Adrenal gland (tissue), 12 donors: ENCODE data around the gene CNN3. TPM values are rescaled to one million over a fixed set of nuclear protein-coding genes. Genes with fewer than 3 reads are reported as not detected.

Experiments used
- DNase-seq, 7 donors: peaks; one replicate each; pipeline ENCODE4 v3.0.0-alpha.2; 2019 to 2020
- H3K27ac ChIP-seq, 5 donors: fragments of 200-600 bp; sonication (generic) in 4 of 5; 1 replicate in 3 of 5; 2 replicates in 2 of 5; pipeline versions ENCODE4 v1.5.1 to v1.8.0; 2016 to 2020; ENCODE audit warnings: mild to moderate bottlenecking in 1 of 5
- H3K27me3 ChIP-seq: fragments of 200-600 bp; 2 replicates; pipeline ENCODE4 v1.8.0; 2021
- H3K36me3 ChIP-seq, 2 donors: fragments of 200-600 bp; replicated peaks in 1 of 2; 1 replicate in 1 of 2; 2 replicates in 1 of 2; pipeline versions ENCODE4 v1.5.1 to v1.8.0; 2018 to 2022
- H3K4me1 ChIP-seq, 2 donors: fragments of 200-600 bp; replicated peaks in 1 of 2; 1 replicate in 1 of 2; 2 replicates in 1 of 2; pipeline versions ENCODE4 v1.5.1 to v1.8.0; 2018 to 2021
- H3K4me3 ChIP-seq, 4 donors: fragments of 200-600 bp; sonication (generic) in 3 of 4; one replicate each; pipeline ENCODE4 v1.5.1; 2016 to 2018
- H3K9me3 ChIP-seq, 3 donors: fragments of 200-600 bp; sonication (generic) in 1 of 3; replicated peaks in 1 of 3; 1 replicate in 2 of 3; 2 replicates in 1 of 3; pipeline versions ENCODE4 v1.5.1 to v1.8.0; 2016 to 2021
- POLR2A ChIP-seq, 2 donors: fragments of 450-650 bp; IDR thresholded peaks; one replicate each; pipeline ENCODE4 v1.6.1; 2017; ENCODE audit warnings: antibody characterized with exemption in 2 of 2, mild to moderate bottlenecking in 2 of 2, moderate library complexity in 1 of 2
- WGBS, 4 donors: extraction: QIAGEN DNeasy Blood & Tissue Kit in 2 of 4; methylation state at CpG; one replicate each; pipeline versions ENCODE4 v1.1.5 to v1.1.7; 2013 to 2017; 5-methylcytosine and 5-hydroxymethylcytosine counted together
- intact Hi-C, 2 donors: fragments of 100-400 bp; cut with DNase I; formaldehyde crosslinking; loops; one replicate each; pipeline versions ENCODE4 v1.14.1 to v1.15.0; 2022 to 2023
- polyA plus RNA-seq, 3 donors: library from polyadenylated mRNA; stranded (reverse); fragments of 200-250 nt in 2 of 3; fragments of 350-450 nt in 1 of 3; fragmentation: Illumina TruSeq in 1 of 3; extraction: RNeasy Lipid Tissue Mini Kit (QIAGEN cat#74804) in 1 of 3; gene quantifications; one replicate each; pipeline ENCODE4 v1.2.3, GENCODE V29; 2013 to 2014
- total RNA-seq, 9 donors: library from RNA; depleted of rRNA in 4 of 9; stranded (reverse); fragments of >200 nt in 4 of 9; fragments of 120-200 nt in 1 of 9; fragmentation: NEBNext Ultra II Directional in 1 of 9; extraction: Animal tissue kit (Norgen Biotek cat#: 25700) in 1 of 9; gene quantifications; one replicate each; pipeline versions ENCODE4 v1.1.0 to v1.2.4, GENCODE V29; 2013 to 2023
- TF ChIP-seq, protein P1 (sequence below), 6 experiments: fragments of 450-650 bp in 4 of 6; fragments of 200-600 bp in 2 of 6; sonication (generic) in 1 of 6; IDR thresholded peaks; 1 replicate in 5 of 6; 2 replicates in 1 of 6; pipeline versions ENCODE4 v1.5.1 to v1.8.0; 2016 to 2021; ENCODE audit warnings: antibody characterized with exemption in 6 of 6, mild to moderate bottlenecking in 2 of 6, moderate library complexity in 1 of 6
- donor health status: healthy with polysubstance abuse.
- donor health status: Bipolar disorder and iron deficiency.
- donor health status: DM: yes; HTN: yes; CAD: no.
- donor health status: DM: no; HTN: no; CAD: no.
- donor health status: DM: no; HTN: no; CAD: no.
- donor health status: DM: yes; HTN: yes; CAD: no.

CNN3 gene
- total and polyA plus RNA-seq, 12 donors, result 97.3 to 766 (median 412) TPM

DNA sequence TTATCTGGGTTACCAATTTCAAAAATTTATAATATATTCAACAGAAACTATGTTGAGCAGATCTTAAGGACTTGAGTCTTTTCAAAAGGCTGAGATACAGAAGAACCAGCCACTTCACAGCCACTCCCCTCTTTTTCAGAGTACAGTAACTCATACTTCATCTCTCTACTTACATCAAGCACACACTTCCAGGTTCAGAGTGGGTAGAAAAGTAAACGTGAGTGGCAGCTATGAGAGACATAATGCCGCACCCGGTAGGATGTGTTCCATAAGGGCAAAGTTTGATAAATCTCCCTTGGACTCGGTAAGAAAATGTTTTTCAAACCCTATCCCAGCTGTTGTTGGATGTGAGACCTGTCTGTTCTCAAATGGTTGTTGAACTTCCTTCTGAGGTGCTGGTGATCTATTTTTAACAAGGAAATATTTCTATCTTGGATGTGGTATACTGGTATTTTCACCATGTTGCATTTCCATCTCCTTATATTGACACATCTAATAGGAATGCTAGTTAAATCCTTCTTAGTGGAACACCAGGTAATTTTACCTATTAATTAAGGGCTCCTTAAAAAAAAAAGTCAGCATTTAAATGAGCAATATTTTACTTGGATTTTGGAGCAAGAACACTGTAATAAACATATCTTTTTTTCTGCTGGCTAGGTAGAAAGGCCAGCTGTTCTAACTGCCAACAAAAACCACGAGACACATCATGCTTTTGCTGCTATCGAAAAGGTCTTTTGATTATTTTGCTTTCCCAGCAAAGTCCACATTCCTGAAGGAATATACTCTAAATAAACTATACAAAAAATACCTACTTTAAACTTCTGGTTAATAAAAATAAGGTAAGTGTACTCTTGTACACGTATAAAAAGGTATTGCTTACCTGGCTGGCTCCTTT is 28.2 kb downstream of the CNN3 start:
- no peak for TF ChIP-seq POLR2A (IDR thresholded peaks at IDR 0.05)
- TF ChIP-seq, protein P1, sequence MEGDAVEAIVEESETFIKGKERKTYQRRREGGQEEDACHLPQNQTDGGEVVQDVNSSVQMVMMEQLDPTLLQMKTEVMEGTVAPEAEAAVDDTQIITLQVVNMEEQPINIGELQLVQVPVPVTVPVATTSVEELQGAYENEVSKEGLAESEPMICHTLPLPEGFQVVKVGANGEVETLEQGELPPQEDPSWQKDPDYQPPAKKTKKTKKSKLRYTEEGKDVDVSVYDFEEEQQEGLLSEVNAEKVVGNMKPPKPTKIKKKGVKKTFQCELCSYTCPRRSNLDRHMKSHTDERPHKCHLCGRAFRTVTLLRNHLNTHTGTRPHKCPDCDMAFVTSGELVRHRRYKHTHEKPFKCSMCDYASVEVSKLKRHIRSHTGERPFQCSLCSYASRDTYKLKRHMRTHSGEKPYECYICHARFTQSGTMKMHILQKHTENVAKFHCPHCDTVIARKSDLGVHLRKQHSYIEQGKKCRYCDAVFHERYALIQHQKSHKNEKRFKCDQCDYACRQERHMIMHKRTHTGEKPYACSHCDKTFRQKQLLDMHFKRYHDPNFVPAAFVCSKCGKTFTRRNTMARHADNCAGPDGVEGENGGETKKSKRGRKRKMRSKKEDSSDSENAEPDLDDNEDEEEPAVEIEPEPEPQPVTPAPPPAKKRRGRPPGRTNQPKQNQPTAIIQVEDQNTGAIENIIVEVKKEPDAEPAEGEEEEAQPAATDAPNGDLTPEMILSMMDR (IDR thresholded peaks at IDR 0.05), result no peak
- DNase-seq, result no peak
- Histone ChIP-seq H3K4me1 (peaks cover 10 to 24% of the 10 kb centered on the region in 2 donors), H3K4me3 (no peak overlapping the region), H3K36me3 (peaks cover 0 to 90% of the 10 kb centered on the region in 2 donors), H3K9me3 (no peaks in the 10 kb centered on the region), H3K27ac (peak overlapping the region in 2 of 5 donors; percentile 2 to 27), H3K27me3 (no peaks in the 10 kb centered on the region)
- intact Hi-C loops, result no loop called here
- 77 to 82% (median 78%) methylated on average over 7 of the region's 7 CpGs for WGBS, 4 donors

DNA sequence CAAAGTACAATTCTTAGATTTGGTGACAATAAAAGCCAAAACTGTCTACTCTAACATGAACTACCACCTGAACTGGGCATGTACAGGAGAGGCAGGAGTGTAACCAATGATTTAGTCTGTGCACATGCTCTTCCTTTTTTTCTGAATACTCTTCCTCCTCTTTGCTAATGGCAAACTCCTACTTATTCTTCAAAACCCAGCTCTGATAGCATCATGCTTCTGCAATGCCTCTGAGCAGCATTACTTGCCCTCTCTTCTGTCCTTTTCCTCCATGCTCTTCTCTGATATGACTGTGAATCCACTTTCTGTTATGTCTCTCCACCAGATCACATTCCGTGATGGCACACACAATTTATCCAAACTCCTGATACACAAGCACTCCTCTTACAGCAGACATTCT is 31.4 kb downstream of the CNN3 start:
- intact Hi-C loops, result no loop called here
- WGBS, 4 donors, result 87 to 95% (median 93%) methylated on average over 1 of the region's 1 CpG
- H3K27me3 ChIP-seq, result no peaks in the 10 kb centered on the region
- H3K4me1 ChIP-seq, result peaks cover 6 to 21% of the 10 kb centered on the region in 2 donors
- no peak overlapping the region for H3K4me3 ChIP-seq
- no peaks in the 10 kb centered on the region for H3K9me3 ChIP-seq
- DNase-seq, result no peak
- no peak for TF ChIP-seq POLR2A (IDR thresholded peaks at IDR 0.05)
- TF ChIP-seq, protein P1 (IDR thresholded peaks at IDR 0.05), result no peak
- H3K36me3 ChIP-seq, result peaks cover 0 to 85% of the 10 kb centered on the region in 2 donors
- no peak overlapping the region for H3K27ac ChIP-seq

DNA sequence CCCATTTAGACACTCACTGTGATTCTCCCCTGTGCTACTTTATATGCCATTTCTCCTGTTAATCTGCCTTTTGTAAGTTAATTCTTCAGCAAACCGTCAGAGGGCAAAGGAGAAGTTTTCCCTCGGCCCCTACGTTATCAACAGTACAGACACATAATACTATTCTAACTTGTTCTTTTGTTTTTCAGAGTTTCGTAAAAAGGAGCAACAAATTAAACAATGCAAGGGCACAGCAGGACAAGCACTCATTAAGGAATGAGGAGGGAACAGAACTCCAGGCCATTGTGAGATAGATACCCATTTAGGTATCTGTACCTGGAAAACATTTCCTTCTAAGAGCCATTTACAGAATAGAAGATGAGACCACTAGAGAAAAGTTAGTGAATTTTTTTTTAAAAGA is 32.3 kb downstream of the CNN3 start:
- H3K36me3 ChIP-seq, result peaks cover 0 to 76% of the 10 kb centered on the region in 2 donors
- WGBS, 4 donors, result 85 to 94% (median 89%) methylated on average over 4 of the region's 4 CpGs

DNA sequence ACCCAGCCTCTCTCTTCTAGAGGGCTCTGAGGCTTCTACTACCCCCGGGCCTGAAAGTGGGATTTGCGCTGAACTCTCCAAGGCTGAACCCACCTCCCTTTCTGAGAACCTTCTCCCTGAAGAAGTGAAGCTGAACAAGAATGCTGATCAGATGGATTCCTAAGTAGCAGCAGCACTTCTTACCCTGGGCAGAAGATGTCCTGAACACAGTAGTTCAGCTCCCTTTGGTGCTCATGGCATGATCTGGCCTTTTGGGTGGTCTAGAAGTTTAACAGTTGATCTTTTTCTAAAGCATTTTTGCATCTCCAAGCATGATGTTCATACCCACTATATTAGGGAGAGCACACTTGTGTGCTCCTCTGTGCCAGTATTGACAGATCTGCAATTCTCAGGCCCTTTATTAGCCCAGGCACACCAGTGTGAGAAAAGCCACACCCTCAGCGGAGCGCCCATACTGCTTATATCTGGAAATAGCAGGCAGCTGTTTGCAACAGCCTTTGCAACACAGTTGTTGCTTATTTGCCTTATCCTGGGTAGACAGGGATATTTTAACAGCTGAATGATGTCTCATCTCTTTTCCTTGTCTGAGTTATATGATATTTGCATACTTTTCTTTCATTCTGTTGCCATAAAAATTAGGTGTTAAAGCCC is 34.2 kb downstream of the CNN3 start:
- DNase-seq, result no peak
- peaks cover 0 to 57% of the 10 kb centered on the region in 2 donors for H3K36me3 ChIP-seq
- H3K9me3 ChIP-seq, result no peaks in the 10 kb centered on the region
- no peak overlapping the region for H3K4me3 ChIP-seq
- intact Hi-C loops, result no loop called here
- H3K27me3 ChIP-seq, result no peaks in the 10 kb centered on the region
- H3K4me1 ChIP-seq, result peaks cover 0 to 4% of the 10 kb centered on the region in 2 donors
- no peak for TF ChIP-seq POLR2A (IDR thresholded peaks at IDR 0.05)
- TF ChIP-seq, protein P1 (IDR thresholded peaks at IDR 0.05), result no peak
- H3K27ac ChIP-seq, result no peak overlapping the region
- WGBS, 4 donors, result 94 to 98% (median 95%) methylated on average over 4 of the region's 4 CpGs

More for the DNA sequence above, 32.3 kb downstream of the CNN3 start:
- TF ChIP-seq, protein P1 (IDR thresholded peaks at IDR 0.05), result no peak
- TF ChIP-seq POLR2A (IDR thresholded peaks at IDR 0.05), result no peak
- no peak overlapping the region for H3K4me3 ChIP-seq
- intact Hi-C loops, result no loop called here
- H3K27ac ChIP-seq, result peak overlapping the region in 1 of 5 donors; percentile 13
- H3K9me3 ChIP-seq, result no peaks in the 10 kb centered on the region
- DNase-seq, result no peak
- H3K4me1 ChIP-seq, result peaks cover 0 to 12% of the 10 kb centered on the region in 2 donors
- no peaks in the 10 kb centered on the region for H3K27me3 ChIP-seq
